ENCODE measurements around the gene C6orf120.
A peak's percentile ranks its signal among the peaks of the same experiment; 100 is the strongest.

Gene C6orf120

GRCh38 chr6:169710009-169710408 is 8.1 kb downstream of the C6orf120 start:
- no peak for TF ChIP-seq CTCF (IDR thresholded peaks at IDR 0.05; ENCODE audit: low read depth, low read length)
- no peak overlapping the region for H3K4me3 ChIP-seq (replicated peaks in 1 of 2; ENCODE audit: low read depth in 2 of 2, low read length in 2 of 2)
- no peak for DNase-seq (ENCODE audit: low read depth in 2 of 2)

GRCh38 chr6:169714178-169714577 is 12.3 kb downstream of the C6orf120 start:
- TF ChIP-seq CTCF (IDR thresholded peaks at IDR 0.05; ENCODE audit: low read depth, low read length) = no peak
- DNase-seq (ENCODE audit: low read depth in 2 of 2) = no peak
- H3K4me3 ChIP-seq (replicated peaks in 1 of 2; ENCODE audit: low read depth in 2 of 2, low read length in 2 of 2) = no peak overlapping the region

- DNase-seq (ENCODE audit: low read depth in 2 of 2) = no peak
- H3K4me3 ChIP-seq (replicated peaks in 1 of 2; ENCODE audit: low read depth in 2 of 2, low read length in 2 of 2) = no peak overlapping the region
- TF ChIP-seq CTCF (IDR thresholded peaks at IDR 0.05; ENCODE audit: low read depth, low read length) = no peak
Observed at GRCh38 chr6:169714595-169714994, 12.7 kb downstream of the C6orf120 start.

- no peak for TF ChIP-seq CTCF (IDR thresholded peaks at IDR 0.05; ENCODE audit: low read depth, low read length)
- no peak overlapping the region for H3K4me3 ChIP-seq (replicated peaks in 1 of 2; ENCODE audit: low read depth in 2 of 2, low read length in 2 of 2)
- peak in 1 of 2 donors; percentile 32 for DNase-seq (ENCODE audit: low read depth in 2 of 2)
Observed at GRCh38 chr6:169719117-169719516, 17.2 kb downstream of the C6orf120 start.

GRCh38 chr6:169720207-169720855 is 18.4 kb downstream of the C6orf120 start:
- DNase-seq (ENCODE audit: low read depth in 2 of 2) = no peak
- H3K4me3 ChIP-seq (replicated peaks in 1 of 2; ENCODE audit: low read depth in 2 of 2, low read length in 2 of 2) = no peak overlapping the region
- TF ChIP-seq CTCF (IDR thresholded peaks at IDR 0.05; ENCODE audit: low read depth, low read length) = no peak

- DNase-seq (ENCODE audit: low read depth in 2 of 2) = peak; percentile 58 to 79
- peak overlapping the region; percentile 65 to 76 for H3K4me3 ChIP-seq (replicated peaks in 1 of 2; ENCODE audit: low read depth in 2 of 2, low read length in 2 of 2)
- TF ChIP-seq CTCF (IDR thresholded peaks at IDR 0.05; ENCODE audit: low read depth, low read length) = no peak
Observed at GRCh38 chr6:169722362-169723199, 20.7 kb downstream of the C6orf120 start.

Measured in cardiac fibroblast (primary cell).